HepG2 (cell line): ENCODE results near the gene CPNE5. TPM values are rescaled to one million over a fixed set of nuclear protein-coding genes. Genes with fewer than 3 reads are reported as not detected.

ENCODE experiments used
- EED ChIP-seq: sonication (generic); formaldehyde crosslinking; IDR thresholded peaks from 2 replicates; pipeline ENCODE4 v1.5.0; 2020; ENCODE audit warnings: mild to moderate bottlenecking, missing genetic modification reagents
- HNRNPLL ChIP-seq: fragments of 200-400 bp; formaldehyde crosslinking; IDR thresholded peaks from 2 replicates; pipeline ENCODE4 v1.6.1; 2017; ENCODE audit warnings: mild to moderate bottlenecking, low read depth, low read length; ENCODE audit not compliant: poor library complexity, severe bottlenecking
- POLR2AphosphoS2 ChIP-seq: IDR thresholded peaks from 2 replicates; pipeline ENCODE4 v1.6.1; 2011; ENCODE audit warnings: low read depth, low read length, improper control_type of control experiment
- POLR2G ChIP-seq: fragments of 200-400 bp; formaldehyde crosslinking; IDR thresholded peaks from 2 replicates; pipeline ENCODE4 v1.6.1; 2018; ENCODE audit warnings: mild to moderate bottlenecking, low read depth, low read length, moderate library complexity
- SRSF4 ChIP-seq: fragments of 200-400 bp; formaldehyde crosslinking; IDR thresholded peaks from one replicate; pipeline ENCODE4 v1.6.1; 2018; ENCODE audit warnings: mild to moderate bottlenecking, low read depth, low read length, moderate library complexity; ENCODE audit not compliant: poor library complexity, severe bottlenecking
- TMF1 ChIP-seq: sonication (generic); formaldehyde crosslinking; IDR thresholded peaks from 2 replicates; pipeline ENCODE4 v1.8.1; 2022; ENCODE audit warnings: low read depth, missing genetic modification reagents
- ZNF124 ChIP-seq: sonication (generic); formaldehyde crosslinking; IDR thresholded peaks from 2 replicates; pipeline ENCODE4 v1.4.0; 2020; ENCODE audit warnings: missing genetic modification reagents
- ZNF484 ChIP-seq: sonication (generic); formaldehyde crosslinking; IDR thresholded peaks from 2 replicates; pipeline ENCODE4 v1.5.1; 2020; ENCODE audit warnings: mild to moderate bottlenecking, low read depth, missing genetic modification reagents, borderline replicate concordance
- ZNF619 ChIP-seq: sonication (generic); formaldehyde crosslinking; IDR thresholded peaks from 2 replicates; pipeline ENCODE4 v1.4.0; 2020; ENCODE audit warnings: mild to moderate bottlenecking, missing genetic modification reagents
- polyA plus RNA-seq, 8 experiments: library from polyadenylated mRNA; depleted of rRNA in 3 of 8; stranded (reverse) in 7 of 8; unstranded in 1 of 8; fragments of >200 nt; fragmentation: Illumina TruSeq in 4 of 8; extraction: Trizol in 4 of 8; gene quantifications; 2 replicates each; pipeline versions ENCODE4 v1.2.1 to v1.2.3, GENCODE V29; 2011 to 2016; ENCODE audit warnings: low read depth in 4 of 8, missing spikeins in 1 of 8, mixed read lengths in 1 of 8; ENCODE audit not compliant: insufficient read depth in 1 of 8
- total RNA-seq, 5 experiments: library from RNA; depleted of rRNA; stranded (reverse); fragments of >200 nt; fragmentation: Illumina TruSeq; extraction: Trizol; gene quantifications; 2 replicates each; pipeline ENCODE4 v1.2.3, GENCODE V29; 2016; ENCODE audit warnings: low read depth in 1 of 5
- TF ChIP-seq, protein P1 (sequence below), 2 experiments: fragments of 450-650 bp in 1 of 2; sonication (generic) in 1 of 2; formaldehyde crosslinking in 1 of 2; IDR thresholded peaks; 2 replicates each; pipeline versions ENCODE4 v1.6.1 to v1.8.0; 2016 to 2022; ENCODE audit warnings: antibody characterized with exemption in 1 of 2, mild to moderate bottlenecking in 1 of 2, missing genetic modification reagents in 1 of 2
- TF ChIP-seq, protein P2 (sequence below): sonication (generic); formaldehyde crosslinking; IDR thresholded peaks from 2 replicates; pipeline ENCODE4 v1.5.0; 2020; ENCODE audit warnings: mild to moderate bottlenecking, missing genetic modification reagents, borderline replicate concordance
- TF ChIP-seq, protein P3 (sequence below): sonication (generic); formaldehyde crosslinking; IDR thresholded peaks from 2 replicates; pipeline ENCODE4 v1.5.1; 2020; ENCODE audit warnings: mild to moderate bottlenecking, missing genetic modification reagents, borderline replicate concordance
- TF ChIP-seq, protein P4 (sequence below): IDR thresholded peaks from 2 replicates; pipeline ENCODE4 v1.6.1; 2016; ENCODE audit warnings: missing genetic modification reagents, missing compliant biosample characterization

Gene CPNE5
- total and polyA plus RNA-seq, 2 of the 13 experiments (the other 11 are each of a cell fraction or from before 2014, with no cell fraction given) = 0.16 TPM; not detected in 1

DNA sequence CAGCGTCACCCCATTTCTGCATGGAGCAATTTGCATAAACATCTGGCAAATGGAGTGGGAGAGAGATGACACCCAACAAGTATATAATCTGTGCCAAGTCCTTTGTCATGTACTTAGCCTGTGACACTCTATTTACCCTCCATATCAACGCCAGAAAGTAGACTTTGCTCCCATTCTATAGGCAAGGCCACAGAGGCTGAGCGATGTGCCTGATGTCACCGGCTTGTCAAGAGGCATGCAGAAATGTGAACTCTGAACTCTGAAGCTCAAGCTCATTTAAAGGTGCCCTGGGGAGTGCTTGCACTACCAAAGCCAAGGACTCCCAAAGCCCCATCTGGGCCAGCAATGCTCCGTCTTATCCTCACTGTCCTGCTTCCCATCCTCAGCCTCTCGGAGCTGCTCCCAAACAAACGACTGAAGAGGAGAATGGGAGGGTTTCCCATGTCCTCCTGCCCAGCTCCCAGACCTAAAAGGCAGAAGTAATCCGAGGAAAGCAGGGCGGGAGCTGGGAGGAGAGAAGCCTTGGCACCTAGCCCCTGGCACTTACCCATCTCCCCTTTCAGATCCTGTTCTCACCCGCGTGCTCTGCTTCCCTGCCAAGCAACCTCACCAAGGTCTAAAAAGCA, 9.2 kb downstream of the CPNE5 start (continued):
- TF ChIP-seq, protein P1, sequence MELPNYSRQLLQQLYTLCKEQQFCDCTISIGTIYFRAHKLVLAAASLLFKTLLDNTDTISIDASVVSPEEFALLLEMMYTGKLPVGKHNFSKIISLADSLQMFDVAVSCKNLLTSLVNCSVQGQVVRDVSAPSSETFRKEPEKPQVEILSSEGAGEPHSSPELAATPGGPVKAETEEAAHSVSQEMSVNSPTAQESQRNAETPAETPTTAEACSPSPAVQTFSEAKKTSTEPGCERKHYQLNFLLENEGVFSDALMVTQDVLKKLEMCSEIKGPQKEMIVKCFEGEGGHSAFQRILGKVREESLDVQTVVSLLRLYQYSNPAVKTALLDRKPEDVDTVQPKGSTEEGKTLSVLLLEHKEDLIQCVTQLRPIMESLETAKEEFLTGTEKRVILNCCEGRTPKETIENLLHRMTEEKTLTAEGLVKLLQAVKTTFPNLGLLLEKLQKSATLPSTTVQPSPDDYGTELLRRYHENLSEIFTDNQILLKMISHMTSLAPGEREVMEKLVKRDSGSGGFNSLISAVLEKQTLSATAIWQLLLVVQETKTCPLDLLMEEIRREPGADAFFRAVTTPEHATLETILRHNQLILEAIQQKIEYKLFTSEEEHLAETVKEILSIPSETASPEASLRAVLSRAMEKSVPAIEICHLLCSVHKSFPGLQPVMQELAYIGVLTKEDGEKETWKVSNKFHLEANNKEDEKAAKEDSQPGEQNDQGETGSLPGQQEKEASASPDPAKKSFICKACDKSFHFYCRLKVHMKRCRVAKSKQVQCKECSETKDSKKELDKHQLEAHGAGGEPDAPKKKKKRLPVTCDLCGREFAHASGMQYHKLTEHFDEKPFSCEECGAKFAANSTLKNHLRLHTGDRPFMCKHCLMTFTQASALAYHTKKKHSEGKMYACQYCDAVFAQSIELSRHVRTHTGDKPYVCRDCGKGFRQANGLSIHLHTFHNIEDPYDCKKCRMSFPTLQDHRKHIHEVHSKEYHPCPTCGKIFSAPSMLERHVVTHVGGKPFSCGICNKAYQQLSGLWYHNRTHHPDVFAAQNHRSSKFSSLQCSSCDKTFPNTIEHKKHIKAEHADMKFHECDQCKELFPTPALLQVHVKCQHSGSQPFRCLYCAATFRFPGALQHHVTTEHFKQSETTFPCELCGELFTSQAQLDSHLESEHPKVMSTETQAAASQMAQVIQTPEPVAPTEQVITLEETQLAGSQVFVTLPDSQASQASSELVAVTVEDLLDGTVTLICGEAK (IDR thresholded peaks at IDR 0.05) = no peak
- TF ChIP-seq, protein P1 (CRISPR knock-in tag; IDR thresholded peaks at IDR 0.05) = no peak; the same call in 1 of the 2 replicates
- TF ChIP-seq EED (CRISPR knock-in tag) = no peak
- TF ChIP-seq ZNF124 = no peak; the same call in 1 of the 2 replicates
- TF ChIP-seq SRSF4 = no peak
- 0 out of 2 replicates have a peak, but pooled peaks have one; percentile 30 for TF ChIP-seq POLR2G
- TF ChIP-seq, protein P2, sequence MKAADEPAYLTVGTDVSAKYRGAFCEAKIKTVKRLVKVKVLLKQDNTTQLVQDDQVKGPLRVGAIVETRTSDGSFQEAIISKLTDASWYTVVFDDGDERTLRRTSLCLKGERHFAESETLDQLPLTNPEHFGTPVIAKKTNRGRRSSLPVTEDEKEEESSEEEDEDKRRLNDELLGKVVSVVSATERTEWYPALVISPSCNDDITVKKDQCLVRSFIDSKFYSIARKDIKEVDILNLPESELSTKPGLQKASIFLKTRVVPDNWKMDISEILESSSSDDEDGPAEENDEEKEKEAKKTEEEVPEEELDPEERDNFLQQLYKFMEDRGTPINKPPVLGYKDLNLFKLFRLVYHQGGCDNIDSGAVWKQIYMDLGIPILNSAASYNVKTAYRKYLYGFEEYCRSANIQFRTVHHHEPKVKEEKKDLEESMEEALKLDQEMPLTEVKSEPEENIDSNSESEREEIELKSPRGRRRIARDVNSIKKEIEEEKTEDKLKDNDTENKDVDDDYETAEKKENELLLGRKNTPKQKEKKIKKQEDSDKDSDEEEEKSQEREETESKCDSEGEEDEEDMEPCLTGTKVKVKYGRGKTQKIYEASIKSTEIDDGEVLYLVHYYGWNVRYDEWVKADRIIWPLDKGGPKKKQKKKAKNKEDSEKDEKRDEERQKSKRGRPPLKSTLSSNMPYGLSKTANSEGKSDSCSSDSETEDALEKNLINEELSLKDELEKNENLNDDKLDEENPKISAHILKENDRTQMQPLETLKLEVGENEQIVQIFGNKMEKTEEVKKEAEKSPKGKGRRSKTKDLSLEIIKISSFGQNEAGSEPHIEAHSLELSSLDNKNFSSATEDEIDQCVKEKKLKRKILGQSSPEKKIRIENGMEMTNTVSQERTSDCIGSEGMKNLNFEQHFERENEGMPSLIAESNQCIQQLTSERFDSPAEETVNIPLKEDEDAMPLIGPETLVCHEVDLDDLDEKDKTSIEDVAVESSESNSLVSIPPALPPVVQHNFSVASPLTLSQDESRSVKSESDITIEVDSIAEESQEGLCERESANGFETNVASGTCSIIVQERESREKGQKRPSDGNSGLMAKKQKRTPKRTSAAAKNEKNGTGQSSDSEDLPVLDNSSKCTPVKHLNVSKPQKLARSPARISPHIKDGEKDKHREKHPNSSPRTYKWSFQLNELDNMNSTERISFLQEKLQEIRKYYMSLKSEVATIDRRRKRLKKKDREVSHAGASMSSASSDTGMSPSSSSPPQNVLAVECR (CRISPR knock-in tag) = peak; percentile 54; the same call in 1 of the 2 replicates
- TF ChIP-seq, protein P3, sequence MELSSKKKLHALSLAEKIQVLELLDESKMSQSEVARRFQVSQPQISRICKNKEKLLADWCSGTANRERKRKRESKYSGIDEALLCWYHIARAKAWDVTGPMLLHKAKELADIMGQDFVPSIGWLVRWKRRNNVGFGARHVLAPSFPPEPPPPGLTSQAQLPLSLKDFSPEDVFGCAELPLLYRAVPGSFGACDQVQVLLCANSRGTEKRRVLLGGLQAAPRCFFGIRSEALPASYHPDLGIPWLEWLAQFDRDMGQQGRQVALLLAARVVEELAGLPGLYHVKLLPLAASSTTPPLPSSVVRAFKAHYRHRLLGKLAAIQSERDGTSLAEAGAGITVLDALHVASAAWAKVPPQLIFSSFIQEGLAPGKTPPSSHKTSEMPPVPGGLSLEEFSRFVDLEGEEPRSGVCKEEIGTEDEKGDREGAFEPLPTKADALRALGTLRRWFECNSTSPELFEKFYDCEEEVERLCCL = no peak
- no peak for TF ChIP-seq POLR2AphosphoS2
- TF ChIP-seq, protein P4, sequence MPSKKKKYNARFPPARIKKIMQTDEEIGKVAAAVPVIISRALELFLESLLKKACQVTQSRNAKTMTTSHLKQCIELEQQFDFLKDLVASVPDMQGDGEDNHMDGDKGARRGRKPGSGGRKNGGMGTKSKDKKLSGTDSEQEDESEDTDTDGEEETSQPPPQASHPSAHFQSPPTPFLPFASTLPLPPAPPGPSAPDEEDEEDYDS = peak; percentile 72
- TF ChIP-seq ZNF619 (CRISPR knock-in tag) = no peak
- TF ChIP-seq HNRNPLL = no peak
- TF ChIP-seq ZNF484 (CRISPR knock-in tag) = no peak
- peak; percentile 57; the same call in 1 of the 2 replicates for TF ChIP-seq TMF1 (CRISPR knock-in tag)
